Measurements from ENCODE around the gene HOATZ. TPM values are rescaled to one million over a fixed set of nuclear protein-coding genes. Genes with fewer than 3 reads are reported as not detected.

Gene HOATZ
- total and polyA plus RNA-seq, 2 donors = not detected

GRCh38 chr11:111502611-111503010 is 12.0 kb upstream of the HOATZ start:
- 80% methylated on average over 1 of the region's 1 CpG for WGBS
- DNase-seq (ENCODE audit: extremely low spot score) = no peak
- Histone ChIP-seq H3K36me3 (ENCODE audit: insufficient read depth) (no peaks in the 10 kb centered on the region), H3K4me1 (ENCODE audit: insufficient read depth) (no peaks in the 10 kb centered on the region), H3K27ac (ENCODE audit: low read depth) (no peak overlapping the region), H3K4me3 (ENCODE audit: low read depth, low read length) (no peak overlapping the region)

DNA sequence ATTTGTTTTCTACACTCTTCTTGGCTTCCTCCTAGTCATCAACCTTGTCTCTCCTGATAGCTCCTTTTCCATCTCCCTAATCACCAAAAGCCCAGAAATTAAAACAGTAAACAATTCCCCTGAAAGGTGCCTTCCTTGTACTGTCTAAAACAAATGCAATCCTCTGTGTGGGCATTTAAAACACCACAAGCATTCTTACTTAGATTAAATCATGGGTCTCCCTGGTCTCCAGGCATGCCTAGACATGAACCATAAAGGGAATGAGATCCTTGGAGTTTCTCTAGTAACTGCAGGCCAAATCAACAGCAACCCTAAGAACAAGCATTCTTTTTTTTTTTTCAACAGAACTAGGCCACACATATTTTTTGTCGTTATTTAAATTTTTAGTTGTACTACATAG is 4.3 kb upstream of the HOATZ start:
- WGBS = 91% methylated on average over 1 of the region's 1 CpG
- Histone ChIP-seq H3K4me1 (ENCODE audit: insufficient read depth) (no peaks in the 10 kb centered on the region), H3K27ac (ENCODE audit: low read depth) (no peak overlapping the region)

DNA sequence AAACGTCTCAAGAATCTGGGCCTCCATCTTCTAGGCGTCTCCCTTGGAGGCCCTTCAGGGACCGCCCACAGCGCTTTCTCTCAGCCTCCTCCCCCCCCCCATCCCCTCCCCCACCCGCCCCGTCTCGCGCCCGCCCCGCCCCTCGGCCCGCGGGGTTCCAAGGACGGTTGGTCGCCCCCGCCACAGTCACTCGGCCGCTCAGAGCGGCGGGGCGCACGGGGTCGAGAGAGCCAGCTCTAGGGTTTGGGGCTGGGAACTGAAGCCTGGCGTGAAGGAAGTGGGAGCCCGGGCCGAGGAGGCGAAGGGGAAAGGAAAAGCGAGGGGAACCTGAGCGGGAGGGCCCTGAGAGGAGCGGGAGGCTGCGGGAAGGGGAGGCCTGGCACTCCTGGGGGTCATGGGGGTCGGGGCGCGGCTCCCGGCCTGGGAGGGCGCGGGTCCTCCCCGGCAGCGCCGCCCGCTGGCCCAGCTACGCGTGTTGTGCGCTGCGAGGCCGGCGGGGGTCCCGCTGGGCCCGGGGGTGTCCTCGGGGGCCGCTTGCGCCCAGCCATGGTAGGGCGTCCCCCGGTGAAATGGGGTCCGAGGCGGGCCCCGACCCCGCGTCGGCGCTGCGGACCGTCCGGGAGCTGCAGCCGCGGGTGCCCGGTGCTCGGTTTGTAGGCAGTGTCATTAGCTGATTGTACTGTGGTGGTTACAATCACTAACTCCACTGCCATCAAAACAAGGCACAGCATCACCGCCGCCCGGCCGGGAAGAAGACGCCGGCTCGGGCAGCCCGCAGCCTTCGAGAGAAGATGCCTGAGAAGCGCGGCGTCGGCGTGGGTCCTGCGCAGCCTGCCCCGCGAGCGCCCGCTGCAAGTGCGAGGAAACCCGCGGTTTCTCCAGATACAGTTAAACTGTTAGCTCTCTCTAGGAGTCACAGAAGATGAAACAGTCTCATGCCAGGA is 2.0 kb upstream of the HOATZ start, which contains the start of gene BTG4:
TSS of gene BTG4 (minus strand) at position 91 of the 944 bp plus-strand sequence. CDS start 13,610 bp downstream, outside the sequence.
- peak within 1 kb of the TSS; percentile 31 for H3K4me3 ChIP-seq (ENCODE audit: low read depth, low read length)
- no peak for DNase-seq (ENCODE audit: extremely low spot score)
- no peak within 1 kb of the TSS for H3K27ac ChIP-seq (ENCODE audit: low read depth)
- H3K4me1 ChIP-seq (ENCODE audit: insufficient read depth) = no peaks in the 10 kb centered on the region
- WGBS = 6% methylated on average over 87 of the region's 90 CpGs
- H3K36me3 ChIP-seq (ENCODE audit: insufficient read depth) = no peaks in the 10 kb centered on the region

More for the DNA sequence above, 4.3 kb upstream of the HOATZ start:
- peak; percentile 45 for DNase-seq (ENCODE audit: extremely low spot score)
- Histone ChIP-seq H3K36me3 (ENCODE audit: insufficient read depth) (no peaks in the 10 kb centered on the region), H3K4me3 (ENCODE audit: low read depth, low read length) (no peak overlapping the region)

DNA sequence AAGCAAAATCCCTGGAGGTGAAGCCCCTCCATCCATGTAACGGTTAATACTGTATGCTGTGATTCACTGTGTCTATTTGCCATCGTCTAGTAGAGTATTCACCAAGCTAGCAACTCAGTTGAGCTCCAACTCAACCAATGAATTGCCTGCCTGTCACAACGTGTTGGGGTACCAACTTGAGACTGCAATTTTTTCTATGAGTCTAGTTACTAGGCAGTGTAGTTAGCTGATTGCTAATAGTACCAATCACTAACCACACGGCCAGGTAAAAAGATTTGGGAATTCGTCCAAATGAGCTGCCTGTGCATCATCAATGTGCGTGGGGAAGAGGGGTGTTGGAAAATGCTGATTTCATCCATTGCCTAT is 1.4 kb upstream of the HOATZ start:
- Histone ChIP-seq H3K4me1 (ENCODE audit: insufficient read depth) (no peaks in the 10 kb centered on the region), H3K27ac (ENCODE audit: low read depth) (no peak overlapping the region), H3K4me3 (ENCODE audit: low read depth, low read length) (peak overlapping the region; percentile 31), H3K36me3 (ENCODE audit: insufficient read depth) (no peaks in the 10 kb centered on the region)
- DNase-seq (ENCODE audit: extremely low spot score) = no peak
- WGBS = 46% methylated on average over 6 of the region's 6 CpGs

DNA sequence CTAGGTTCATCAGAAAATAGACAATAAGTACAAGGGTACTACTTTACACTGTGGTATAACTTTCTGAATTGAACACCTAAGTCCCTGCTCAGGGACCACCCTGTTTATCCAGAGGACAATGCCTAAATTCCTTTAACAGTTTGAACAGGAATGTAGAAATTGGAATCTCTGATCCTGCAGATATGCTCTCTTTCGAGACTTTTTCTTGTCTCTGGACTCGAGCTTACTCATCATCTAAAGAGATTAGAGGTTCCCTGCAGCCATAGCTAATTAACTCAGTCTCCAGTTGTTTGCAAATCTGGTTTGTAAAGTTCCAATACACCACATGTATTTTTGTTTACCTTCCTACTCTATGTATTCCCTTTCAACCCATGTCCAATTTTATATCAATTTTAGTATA is 1.0 kb downstream of the HOATZ start:
- Histone ChIP-seq H3K27ac (ENCODE audit: low read depth) (no peak overlapping the region), H3K36me3 (ENCODE audit: insufficient read depth) (no peaks in the 10 kb centered on the region), H3K4me1 (ENCODE audit: insufficient read depth) (no peaks in the 10 kb centered on the region), H3K4me3 (ENCODE audit: low read depth, low read length) (no peak overlapping the region)
- 86% methylated on average over 2 of the region's 2 CpGs for WGBS
- DNase-seq (ENCODE audit: extremely low spot score) = no peak

GRCh38 chr11:111518668-111519067 is 4.1 kb downstream of the HOATZ start:
- Histone ChIP-seq H3K4me1 (ENCODE audit: insufficient read depth) (no peaks in the 10 kb centered on the region), H3K4me3 (ENCODE audit: low read depth, low read length) (no peak overlapping the region), H3K27ac (ENCODE audit: low read depth) (no peak overlapping the region), H3K36me3 (ENCODE audit: insufficient read depth) (no peaks in the 10 kb centered on the region)
- no peak for DNase-seq (ENCODE audit: extremely low spot score)
- 81% methylated on average over 1 of the region's 1 CpG for WGBS

- H3K4me3 ChIP-seq (ENCODE audit: low read depth, low read length) = no peak overlapping the region
- H3K36me3 ChIP-seq (ENCODE audit: insufficient read depth) = no peaks in the 10 kb centered on the region
- 93% methylated on average over 2 of the region's 2 CpGs for WGBS
- no peak for DNase-seq (ENCODE audit: extremely low spot score)
- H3K4me1 ChIP-seq (ENCODE audit: insufficient read depth) = no peaks in the 10 kb centered on the region
- no peak overlapping the region for H3K27ac ChIP-seq (ENCODE audit: low read depth)
These were observed 6.0 kb downstream of the HOATZ start for GRCh38 chr11:111520560-111520959.

DNA sequence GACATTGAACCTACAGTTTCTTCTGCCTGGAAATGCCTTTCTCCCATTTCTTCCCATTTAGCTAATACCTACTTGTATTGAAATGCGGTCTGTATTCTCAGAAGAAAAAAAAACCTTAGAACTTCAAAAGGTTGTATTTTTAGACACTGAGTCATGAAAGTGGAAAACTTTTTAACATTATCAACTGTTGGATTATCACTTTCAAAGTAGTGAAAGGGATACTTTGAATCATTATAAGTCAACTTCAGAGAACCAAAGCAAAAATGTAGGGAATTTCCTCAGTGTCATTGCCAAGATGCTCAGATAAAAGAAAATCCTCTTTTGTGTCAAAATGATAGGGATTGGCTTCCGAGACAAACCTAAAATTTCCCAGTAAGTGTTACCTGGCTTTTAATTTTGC is 6.6 kb downstream of the HOATZ start:
- no peak overlapping the region for H3K4me3 ChIP-seq (ENCODE audit: low read depth, low read length)
- H3K27ac ChIP-seq (ENCODE audit: low read depth) = no peak overlapping the region
- WGBS = 52% methylated on average over 2 of the region's 2 CpGs
- no peaks in the 10 kb centered on the region for H3K36me3 ChIP-seq (ENCODE audit: insufficient read depth)
- no peaks in the 10 kb centered on the region for H3K4me1 ChIP-seq (ENCODE audit: insufficient read depth)
- no peak for DNase-seq (ENCODE audit: extremely low spot score)

DNA sequence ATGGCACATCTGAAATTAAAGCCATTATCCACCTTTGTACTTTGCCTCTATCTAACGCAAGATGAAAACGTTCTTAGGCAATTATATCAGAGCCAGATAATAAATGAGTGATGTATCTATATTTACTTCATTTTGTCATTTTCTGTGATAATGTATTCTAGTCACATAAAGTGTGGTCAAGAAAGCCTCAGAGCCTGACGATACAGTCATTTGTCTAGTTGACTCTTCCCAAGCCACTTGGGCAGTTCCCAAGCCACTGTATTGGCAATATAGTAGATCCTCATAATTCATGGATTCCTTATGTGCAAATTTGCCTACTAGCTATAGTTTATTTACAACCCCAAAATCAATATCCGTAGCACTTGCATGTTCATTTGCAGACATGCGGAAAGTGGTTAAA is 7.8 kb downstream of the HOATZ start:
- Histone ChIP-seq H3K4me3 (ENCODE audit: low read depth, low read length) (no peak overlapping the region), H3K4me1 (ENCODE audit: insufficient read depth) (no peaks in the 10 kb centered on the region), H3K27ac (ENCODE audit: low read depth) (no peak overlapping the region), H3K36me3 (ENCODE audit: insufficient read depth) (no peaks in the 10 kb centered on the region)
- WGBS = 88% methylated on average over 5 of the region's 5 CpGs
- DNase-seq (ENCODE audit: extremely low spot score) = no peak

- WGBS = 98% methylated on average over 2 of the region's 2 CpGs
- H3K27ac ChIP-seq (ENCODE audit: low read depth) = no peak overlapping the region
- DNase-seq (ENCODE audit: extremely low spot score) = no peak
- H3K4me3 ChIP-seq (ENCODE audit: low read depth, low read length) = no peak overlapping the region
- no peaks in the 10 kb centered on the region for H3K4me1 ChIP-seq (ENCODE audit: insufficient read depth)
- H3K36me3 ChIP-seq (ENCODE audit: insufficient read depth) = no peaks in the 10 kb centered on the region
These were observed 8.8 kb downstream of the HOATZ start for GRCh38 chr11:111523343-111523742.

DNA sequence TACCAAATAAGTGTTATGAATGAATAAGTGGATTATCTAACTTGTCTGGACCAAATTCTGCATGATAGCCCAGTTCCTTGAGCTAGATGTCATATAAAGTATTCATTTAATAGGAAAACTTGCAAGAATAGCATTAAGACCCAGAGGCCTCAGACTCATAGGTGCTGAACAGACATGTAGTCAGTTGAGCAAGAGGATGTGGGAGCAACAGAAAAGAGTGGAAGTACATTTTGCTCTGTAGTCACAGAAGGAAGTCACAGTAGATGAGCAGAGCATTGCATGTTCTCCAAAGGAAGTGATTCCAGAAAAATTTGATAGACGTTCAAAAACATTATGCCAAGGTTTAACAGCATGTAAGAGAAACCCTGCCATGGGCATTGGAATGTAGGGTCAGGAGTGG is 9.5 kb downstream of the HOATZ start:
- H3K27ac ChIP-seq (ENCODE audit: low read depth) = no peak overlapping the region
- no peaks in the 10 kb centered on the region for H3K36me3 ChIP-seq (ENCODE audit: insufficient read depth)
- H3K4me1 ChIP-seq (ENCODE audit: insufficient read depth) = no peaks in the 10 kb centered on the region
- no peak for DNase-seq (ENCODE audit: extremely low spot score)
- no peak overlapping the region for H3K4me3 ChIP-seq (ENCODE audit: low read depth, low read length)
- WGBS = 72% methylated on average over 1 of the region's 1 CpG

GRCh38 chr11:111525456-111525855 is 10.9 kb downstream of the HOATZ start:
- WGBS = 89% methylated on average over 1 of the region's 1 CpG
- DNase-seq (ENCODE audit: extremely low spot score) = no peak
- Histone ChIP-seq H3K4me3 (ENCODE audit: low read depth, low read length) (no peak overlapping the region), H3K36me3 (ENCODE audit: insufficient read depth) (no peaks in the 10 kb centered on the region), H3K27ac (ENCODE audit: low read depth) (no peak overlapping the region), H3K4me1 (ENCODE audit: insufficient read depth) (no peaks in the 10 kb centered on the region)

GRCh38 chr11:111526501-111526900 is 11.9 kb downstream of the HOATZ start:
- no peak for DNase-seq (ENCODE audit: extremely low spot score)
- WGBS = 89% methylated on average over 1 of the region's 1 CpG
- no peak overlapping the region for H3K4me3 ChIP-seq (ENCODE audit: low read depth, low read length)
- no peak overlapping the region for H3K27ac ChIP-seq (ENCODE audit: low read depth)
- no peaks in the 10 kb centered on the region for H3K4me1 ChIP-seq (ENCODE audit: insufficient read depth)
- H3K36me3 ChIP-seq (ENCODE audit: insufficient read depth) = no peaks in the 10 kb centered on the region

- no peaks in the 10 kb centered on the region for H3K4me1 ChIP-seq (ENCODE audit: insufficient read depth)
- no peak overlapping the region for H3K4me3 ChIP-seq (ENCODE audit: low read depth, low read length)
- no peak overlapping the region for H3K27ac ChIP-seq (ENCODE audit: low read depth)
- WGBS = 83% methylated on average over 1 of the region's 1 CpG
- no peaks in the 10 kb centered on the region for H3K36me3 ChIP-seq (ENCODE audit: insufficient read depth)
- DNase-seq (ENCODE audit: extremely low spot score) = no peak
These were observed 12.7 kb downstream of the HOATZ start for GRCh38 chr11:111527279-111527678.
